NCI-H2081 (cell line): ENCODE measurements around the gene IFITM10.
"Not testable (repeated sequence)": the region's sequence is repeated elsewhere in the genome, so short reads cannot be mapped to it uniquely, and the experiment has no call there.

Experiments
- DNase-seq, 2 experiments: peaks; one replicate each; lab custom pipeline; 2025; lab: John Stamatoyannopoulos, UW

IFITM10 gene

DNA sequence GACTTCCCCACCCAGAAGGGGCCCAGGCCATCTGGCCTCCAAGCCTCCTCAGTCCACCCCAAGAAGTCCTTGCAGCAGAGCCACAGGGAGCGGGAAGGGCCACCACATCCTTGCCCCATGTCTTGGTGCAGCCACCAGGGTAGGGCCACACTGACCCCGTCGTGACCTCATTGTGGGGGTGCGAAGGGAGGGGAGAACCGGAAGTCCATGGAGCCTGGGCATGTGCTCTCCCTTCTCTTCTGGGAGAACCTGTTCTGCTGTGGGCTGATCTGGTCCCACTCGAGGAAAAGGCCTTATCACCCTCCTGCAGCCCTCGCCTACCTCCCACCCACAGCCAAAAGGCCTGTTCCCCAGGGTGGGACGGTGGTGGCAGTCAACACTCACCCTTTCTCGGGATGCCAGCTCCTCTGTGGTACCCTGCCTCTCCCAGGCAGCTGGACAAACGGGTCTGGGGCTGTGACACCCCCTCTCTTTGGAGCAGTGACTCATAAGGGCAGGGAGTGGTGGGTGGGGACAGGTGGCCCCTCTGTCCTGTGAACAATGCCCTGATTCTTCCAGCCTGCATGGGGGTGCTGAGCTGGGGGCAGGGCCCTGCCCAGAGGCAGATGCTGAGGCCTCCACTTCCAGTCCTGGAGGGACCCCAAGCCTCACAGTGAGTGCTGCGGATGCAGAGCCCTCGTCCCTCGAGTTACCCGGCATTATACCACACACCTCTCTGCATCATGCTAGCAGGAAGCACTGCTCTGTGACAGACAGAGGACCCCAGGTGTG lies 27.9 kb upstream of the IFITM10 start:
- DNase-seq, result no peak

GRCh38 chr11:1777737-1778136 lies 27.3 kb upstream of the IFITM10 start:
- DNase-seq, result no peak

- no peak for DNase-seq
Measured at GRCh38 chr11:1776944-1777715, 26.7 kb upstream of the IFITM10 start.

GRCh38 chr11:1776331-1776851 lies 26.0 kb upstream of the IFITM10 start:
- DNase-seq, result no peak

- DNase-seq, result no peak
Measured at GRCh38 chr11:1774886-1775285, 24.5 kb upstream of the IFITM10 start.

GRCh38 chr11:1773994-1774550 lies 23.7 kb upstream of the IFITM10 start:
- no peak for DNase-seq

GRCh38 chr11:1773131-1773993 lies 23.0 kb upstream of the IFITM10 start:
- DNase-seq, result no peak

DNA sequence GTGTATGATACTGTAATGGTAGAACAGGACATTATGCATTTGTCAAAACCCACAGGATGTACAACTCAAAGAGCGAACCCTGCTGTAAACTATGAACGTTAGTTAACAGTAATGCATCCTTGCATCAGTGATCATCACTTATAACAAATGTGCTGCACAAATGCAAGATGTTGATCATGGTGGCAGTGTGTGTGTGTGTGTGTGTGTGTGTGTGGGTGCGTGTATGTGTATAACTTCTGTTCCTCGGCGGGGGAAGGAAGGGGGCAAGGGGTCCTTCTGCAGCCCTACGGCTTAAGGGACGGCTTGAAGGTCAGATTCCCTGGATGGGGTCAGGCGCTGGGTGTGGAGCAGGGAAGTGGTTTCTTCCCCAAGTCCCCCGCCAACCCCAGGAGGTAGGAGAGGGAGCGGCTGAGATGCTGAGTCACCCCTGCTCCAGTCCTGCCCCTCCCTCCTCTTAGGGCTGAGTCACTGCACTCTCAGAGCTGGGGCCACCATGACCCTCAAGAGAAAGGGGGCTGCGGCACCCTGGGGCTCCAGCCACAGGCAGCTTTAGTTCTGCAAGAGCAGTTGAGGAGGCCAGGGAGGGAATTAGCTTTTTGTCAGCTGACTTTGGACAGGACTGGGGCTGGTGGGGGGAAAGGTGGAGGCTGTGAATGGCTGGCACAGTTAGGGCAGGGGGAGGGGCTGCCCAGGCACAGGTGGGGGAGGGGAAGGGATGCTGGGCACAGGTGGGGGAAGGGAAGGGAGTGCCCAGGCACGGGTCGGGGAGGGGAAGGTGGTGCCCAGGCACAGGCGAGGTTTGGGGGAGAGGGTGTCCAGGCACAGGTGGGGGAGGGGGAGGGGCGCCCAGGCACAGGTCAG lies 22.1 kb upstream of the IFITM10 start:
- DNase-seq, result no peak

- no peak for DNase-seq
Measured at GRCh38 chr11:1771700-1772099, 21.3 kb upstream of the IFITM10 start.

DNA sequence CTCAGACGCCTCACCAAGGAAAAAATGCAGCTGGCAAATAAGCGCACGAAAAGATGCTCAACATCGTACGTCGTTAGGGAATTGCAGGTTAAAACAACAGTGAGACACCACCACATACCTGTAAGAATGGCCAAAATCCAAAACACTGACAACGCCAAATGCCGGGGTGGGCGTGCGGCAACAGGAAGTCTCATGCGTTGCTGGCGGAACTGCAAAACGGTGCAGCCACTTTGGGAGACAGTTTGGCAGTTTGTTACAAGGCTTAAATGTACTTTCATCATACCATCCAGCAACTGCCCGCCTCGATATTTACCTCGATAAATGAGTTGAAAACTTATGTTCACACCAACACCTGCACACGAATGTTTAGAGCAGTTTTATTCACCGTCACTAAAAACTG lies 20.9 kb upstream of the IFITM10 start:
- DNase-seq, result no peak

GRCh38 chr11:1770528-1770927 lies 20.1 kb upstream of the IFITM10 start:
- DNase-seq, result no peak

DNA sequence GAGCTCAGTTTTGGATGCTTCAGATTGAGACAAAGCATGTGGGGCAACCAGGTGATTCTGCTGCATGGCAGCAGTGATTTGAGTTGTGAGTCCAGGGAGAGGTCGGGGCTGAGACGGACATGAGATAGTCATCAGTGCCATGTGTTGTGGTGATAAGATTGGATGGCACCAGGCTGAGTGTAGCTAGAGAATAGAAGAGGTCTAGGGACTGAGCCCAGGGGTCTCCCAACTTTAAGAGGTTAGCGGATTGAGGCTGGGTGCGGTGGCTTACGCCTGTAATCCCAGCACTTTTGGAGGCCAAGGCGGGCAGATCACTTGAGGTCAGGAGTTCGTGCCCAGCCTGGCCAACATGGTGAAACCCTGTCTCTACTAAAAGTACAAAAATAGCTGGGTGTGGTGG lies 19.7 kb upstream of the IFITM10 start:
- DNase-seq, result no peak

GRCh38 chr11:1769304-1769936 lies 19.0 kb upstream of the IFITM10 start:
- DNase-seq, result not testable (repeated sequence)

GRCh38 chr11:1768141-1768469 lies 17.7 kb upstream of the IFITM10 start:
- DNase-seq, result no peak

DNA sequence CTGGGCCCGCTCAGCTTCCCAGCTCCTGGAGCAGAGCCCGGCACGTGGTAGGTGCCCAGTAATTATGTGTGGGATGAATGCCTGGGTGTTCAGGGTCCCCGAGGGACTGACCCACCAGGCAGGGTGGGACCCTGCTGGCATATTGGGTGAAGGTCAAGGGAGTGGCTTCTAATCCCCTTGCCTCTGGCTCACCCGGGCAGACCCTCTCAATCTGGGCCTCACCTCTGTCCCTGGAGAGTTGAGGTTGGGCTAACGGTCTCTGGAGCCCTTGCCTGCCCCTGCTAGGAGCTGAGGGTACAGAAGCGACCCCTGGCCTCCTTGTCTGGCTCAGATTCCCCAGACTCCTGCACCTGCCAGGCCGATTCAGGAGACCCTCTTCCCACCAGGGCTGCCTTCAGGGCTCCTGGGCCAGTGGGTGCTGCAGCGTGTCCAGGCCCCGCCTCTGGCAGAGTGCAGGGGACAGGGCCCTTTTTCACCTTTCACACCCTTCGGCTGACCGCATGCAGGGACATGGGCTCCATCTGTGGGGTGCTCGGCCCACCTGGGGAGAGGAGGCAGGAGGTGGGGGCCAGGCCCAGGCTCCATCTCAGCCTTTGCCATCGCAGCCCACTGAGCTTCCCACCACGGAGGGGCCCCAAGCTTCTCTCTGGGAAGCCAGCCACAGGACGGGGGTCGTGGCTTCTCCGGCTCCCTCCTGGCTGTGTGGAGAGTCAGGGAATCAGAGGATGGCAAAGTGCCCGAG lies 17.2 kb upstream of the IFITM10 start:
- no peak for DNase-seq

- DNase-seq, result no peak
Measured at GRCh38 chr11:1766719-1767398, 16.5 kb upstream of the IFITM10 start.

DNA sequence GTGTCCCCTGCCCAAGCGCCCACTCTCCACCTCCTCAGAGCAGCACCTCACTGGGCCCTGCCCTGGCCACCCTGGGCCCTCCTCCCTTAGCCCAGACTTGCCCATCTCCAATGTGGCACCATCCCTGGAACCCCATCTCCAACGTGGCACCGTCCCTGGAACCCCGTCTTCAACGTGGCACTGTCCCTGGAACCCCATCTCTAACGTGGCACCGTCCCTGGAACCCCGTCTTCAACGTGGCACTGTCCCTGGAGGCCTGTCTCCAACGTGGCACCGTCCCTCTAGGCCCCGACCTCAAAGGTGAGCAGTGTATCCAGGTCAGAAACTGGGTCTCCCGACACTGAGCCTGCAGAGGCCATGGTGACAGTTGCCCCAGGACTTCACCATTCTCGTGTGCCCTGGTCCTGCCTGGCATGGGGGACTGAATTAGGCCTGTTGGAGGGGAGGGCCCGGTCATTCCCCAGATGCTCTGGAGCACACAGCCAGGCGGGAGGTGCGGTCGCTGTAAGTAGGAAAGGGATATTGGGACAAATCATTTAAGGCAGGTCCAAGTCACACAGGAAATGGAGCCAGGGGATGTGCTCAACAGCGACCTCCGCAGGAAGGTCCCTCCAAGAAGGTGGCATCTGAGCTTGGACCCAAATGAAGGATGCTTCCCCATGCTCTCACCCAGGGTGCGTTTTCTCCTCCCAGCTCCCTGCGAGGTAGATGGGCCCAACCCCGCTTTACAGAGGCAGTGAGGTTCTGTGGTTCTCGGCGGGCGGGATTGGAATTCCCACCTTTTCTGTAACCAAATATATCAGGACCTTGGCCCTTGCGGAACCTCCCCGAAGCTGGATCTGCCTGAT lies 15.7 kb upstream of the IFITM10 start:
- no peak for DNase-seq
